A673 (cell line): Measurements from ENCODE around the gene CAMK2G.

Experiments
- EZH2 ChIP-seq: fragments of 200-600 bp; sonication (generic); IDR thresholded peaks from 2 replicates; pipeline ENCODE4 v1.6.1; 2017; ENCODE audit warnings: borderline replicate concordance, low read depth, mild to moderate bottlenecking, mixed read lengths, antibody characterized with exemption, low read length; ENCODE audit not compliant: poor library complexity, severe bottlenecking
- TF ChIP-seq, protein P1 (sequence below): fragments of 300-800, 200-600 bp; sonication (generic); conservative IDR thresholded peaks from 2 replicates; pipeline ENCODE4 v1.5.1; 2017; ENCODE audit warnings: low read depth, mild to moderate bottlenecking, antibody characterized with exemption, low read length, moderate library complexity, mixed read lengths

DNA sequence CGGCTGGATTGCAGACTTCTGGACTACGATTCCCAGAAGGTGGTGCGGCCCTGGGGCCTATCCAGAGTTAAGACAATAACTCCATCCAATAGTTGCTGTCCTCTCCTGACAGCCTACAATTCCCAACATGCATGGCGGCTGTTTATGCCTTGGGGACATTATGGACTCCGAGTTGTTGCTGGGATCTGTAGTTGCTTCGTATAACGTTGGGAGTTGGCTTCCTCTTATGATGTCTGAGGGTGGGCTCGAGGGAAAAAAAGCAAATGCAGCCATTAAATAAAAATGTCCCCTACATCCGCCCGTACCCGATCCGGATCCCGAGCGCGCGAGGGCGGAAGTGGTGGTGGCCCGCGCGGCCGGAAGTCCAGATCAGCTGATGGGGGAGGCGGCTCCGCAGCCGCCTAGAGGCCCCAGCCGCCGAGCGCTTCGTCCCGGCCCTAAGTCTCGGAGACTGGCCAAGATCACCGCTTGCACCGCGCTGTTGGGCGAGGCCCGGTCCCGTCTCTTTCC, 89.1 kb downstream of the CAMK2G start, which contains the start of gene ZSWIM8:
- TF ChIP-seq, protein P1, sequence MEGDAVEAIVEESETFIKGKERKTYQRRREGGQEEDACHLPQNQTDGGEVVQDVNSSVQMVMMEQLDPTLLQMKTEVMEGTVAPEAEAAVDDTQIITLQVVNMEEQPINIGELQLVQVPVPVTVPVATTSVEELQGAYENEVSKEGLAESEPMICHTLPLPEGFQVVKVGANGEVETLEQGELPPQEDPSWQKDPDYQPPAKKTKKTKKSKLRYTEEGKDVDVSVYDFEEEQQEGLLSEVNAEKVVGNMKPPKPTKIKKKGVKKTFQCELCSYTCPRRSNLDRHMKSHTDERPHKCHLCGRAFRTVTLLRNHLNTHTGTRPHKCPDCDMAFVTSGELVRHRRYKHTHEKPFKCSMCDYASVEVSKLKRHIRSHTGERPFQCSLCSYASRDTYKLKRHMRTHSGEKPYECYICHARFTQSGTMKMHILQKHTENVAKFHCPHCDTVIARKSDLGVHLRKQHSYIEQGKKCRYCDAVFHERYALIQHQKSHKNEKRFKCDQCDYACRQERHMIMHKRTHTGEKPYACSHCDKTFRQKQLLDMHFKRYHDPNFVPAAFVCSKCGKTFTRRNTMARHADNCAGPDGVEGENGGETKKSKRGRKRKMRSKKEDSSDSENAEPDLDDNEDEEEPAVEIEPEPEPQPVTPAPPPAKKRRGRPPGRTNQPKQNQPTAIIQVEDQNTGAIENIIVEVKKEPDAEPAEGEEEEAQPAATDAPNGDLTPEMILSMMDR: no peak
- TF ChIP-seq EZH2: no peak
